Mucosa of rectum (tissue), 2 donors: Measurements from ENCODE around the gene ECHDC3.

Experiments used
- H3K27ac ChIP-seq, 2 donors: one replicate each; pipeline ENCODE4 v1.7.0; 2013; ENCODE audit warnings: inconsistent platforms in 2 of 2, low read depth in 2 of 2, low read length in 2 of 2
- H3K27me3 ChIP-seq, 2 donors: one replicate each; pipeline ENCODE4 v1.7.0; 2013; ENCODE audit warnings: low read length in 2 of 2; ENCODE audit not compliant: control insufficient read depth in 2 of 2, insufficient read depth in 2 of 2
- H3K36me3 ChIP-seq, 2 donors: one replicate each; pipeline ENCODE4 v1.7.0; 2013; ENCODE audit warnings: low read length in 2 of 2; ENCODE audit not compliant: control insufficient read depth in 2 of 2, insufficient read depth in 2 of 2
- H3K4me1 ChIP-seq, 2 donors: one replicate each; pipeline ENCODE4 v1.7.0; 2013; ENCODE audit warnings: low read length in 2 of 2, mild to moderate bottlenecking in 1 of 2; ENCODE audit not compliant: control insufficient read depth in 2 of 2, insufficient read depth in 2 of 2
- H3K4me3 ChIP-seq, 2 donors: one replicate each; pipeline ENCODE4 v1.7.0; 2013; ENCODE audit warnings: low read length in 2 of 2
- H3K9ac ChIP-seq, 2 donors: one replicate each; pipeline ENCODE4 v1.7.0; 2013; ENCODE audit warnings: low read length in 2 of 2, low read depth in 1 of 2, mild to moderate bottlenecking in 1 of 2
- H3K9me3 ChIP-seq, 2 donors: one replicate each; pipeline ENCODE4 v1.7.0; 2013; ENCODE audit warnings: low read length in 2 of 2; ENCODE audit not compliant: control insufficient read depth in 2 of 2
- donor health status: healthy.
- donor health status: Normal muscosa, but diverticular disease.

ECHDC3 gene

GRCh38 chr10:11796474-11796873 is 54.3 kb downstream of the ECHDC3 start:
- Histone ChIP-seq H3K4me1 (no peaks in the 10 kb centered on the region), H3K9ac (no peak overlapping the region), H3K4me3 (no peak overlapping the region), H3K36me3 (no peaks in the 10 kb centered on the region), H3K9me3 (no peaks in the 10 kb centered on the region), H3K27me3 (no peaks in the 10 kb centered on the region), H3K27ac (no peak overlapping the region)

GRCh38 chr10:11797281-11797680 is 55.1 kb downstream of the ECHDC3 start:
- H3K36me3 ChIP-seq, result no peaks in the 10 kb centered on the region
- H3K4me3 ChIP-seq, result no peak overlapping the region
- H3K9me3 ChIP-seq, result no peaks in the 10 kb centered on the region
- H3K9ac ChIP-seq, result no peak overlapping the region
- no peak overlapping the region for H3K27ac ChIP-seq
- H3K4me1 ChIP-seq, result no peaks in the 10 kb centered on the region
- H3K27me3 ChIP-seq, result peaks cover 0 to 1% of the 10 kb centered on the region in 2 donors

- H3K4me1 ChIP-seq, result no peaks in the 10 kb centered on the region
- H3K36me3 ChIP-seq, result no peaks in the 10 kb centered on the region
- H3K27ac ChIP-seq, result no peak overlapping the region
- H3K4me3 ChIP-seq, result no peak overlapping the region
- no peak overlapping the region for H3K9ac ChIP-seq
- H3K9me3 ChIP-seq, result no peaks in the 10 kb centered on the region
- H3K27me3 ChIP-seq, result peaks cover 0 to 3% of the 10 kb centered on the region in 2 donors
Observed at GRCh38 chr10:11797847-11798633, 55.9 kb downstream of the ECHDC3 start.

GRCh38 chr10:11798845-11799735 is 56.9 kb downstream of the ECHDC3 start:
- Histone ChIP-seq H3K9me3 (no peaks in the 10 kb centered on the region), H3K36me3 (no peaks in the 10 kb centered on the region), H3K4me1 (no peaks in the 10 kb centered on the region), H3K27ac (no peak overlapping the region), H3K4me3 (no peak overlapping the region), H3K9ac (no peak overlapping the region), H3K27me3 (peaks cover 0 to 3% of the 10 kb centered on the region in 2 donors)

- Histone ChIP-seq H3K36me3 (no peaks in the 10 kb centered on the region), H3K4me3 (no peak overlapping the region), H3K4me1 (no peaks in the 10 kb centered on the region), H3K27ac (no peak overlapping the region), H3K9me3 (no peaks in the 10 kb centered on the region), H3K9ac (no peak overlapping the region), H3K27me3 (peaks cover 0 to 3% of the 10 kb centered on the region in 2 donors)
Observed at GRCh38 chr10:11799736-11800080, 57.5 kb downstream of the ECHDC3 start.

GRCh38 chr10:11804336-11804735 is 62.2 kb downstream of the ECHDC3 start:
- H3K4me1 ChIP-seq, result no peaks in the 10 kb centered on the region
- H3K27me3 ChIP-seq, result peaks cover 2 to 7% of the 10 kb centered on the region in 2 donors
- H3K9ac ChIP-seq, result no peak overlapping the region
- H3K36me3 ChIP-seq, result no peaks in the 10 kb centered on the region
- H3K27ac ChIP-seq, result no peak overlapping the region
- H3K4me3 ChIP-seq, result no peak overlapping the region
- H3K9me3 ChIP-seq, result no peaks in the 10 kb centered on the region

GRCh38 chr10:11805792-11806191 is 63.6 kb downstream of the ECHDC3 start:
- Histone ChIP-seq H3K9ac (no peak overlapping the region), H3K36me3 (no peaks in the 10 kb centered on the region), H3K9me3 (no peaks in the 10 kb centered on the region), H3K4me1 (no peaks in the 10 kb centered on the region), H3K27me3 (peaks cover 2 to 7% of the 10 kb centered on the region in 2 donors), H3K4me3 (no peak overlapping the region), H3K27ac (no peak overlapping the region)

- Histone ChIP-seq H3K4me1 (no peaks in the 10 kb centered on the region), H3K9ac (no peak overlapping the region), H3K9me3 (no peaks in the 10 kb centered on the region), H3K27ac (no peak overlapping the region), H3K36me3 (no peaks in the 10 kb centered on the region), H3K4me3 (no peak overlapping the region), H3K27me3 (peaks cover 2 to 7% of the 10 kb centered on the region in 2 donors)
Observed at GRCh38 chr10:11806706-11807105, 64.5 kb downstream of the ECHDC3 start.

- H3K4me1 ChIP-seq, result no peaks in the 10 kb centered on the region
- no peak overlapping the region for H3K27ac ChIP-seq
- H3K4me3 ChIP-seq, result no peak overlapping the region
- peaks cover 4 to 5% of the 10 kb centered on the region in 2 donors for H3K27me3 ChIP-seq
- H3K9ac ChIP-seq, result no peak overlapping the region
- H3K9me3 ChIP-seq, result no peaks in the 10 kb centered on the region
- no peaks in the 10 kb centered on the region for H3K36me3 ChIP-seq
Observed at GRCh38 chr10:11808808-11809207, 66.6 kb downstream of the ECHDC3 start.

- Histone ChIP-seq H3K9me3 (no peaks in the 10 kb centered on the region), H3K36me3 (no peaks in the 10 kb centered on the region), H3K27me3 (peaks cover 4 to 5% of the 10 kb centered on the region in 2 donors), H3K4me1 (no peaks in the 10 kb centered on the region), H3K9ac (no peak overlapping the region), H3K27ac (no peak overlapping the region), H3K4me3 (no peak overlapping the region)
Observed at GRCh38 chr10:11810313-11810766, 68.2 kb downstream of the ECHDC3 start.
